ENCODE data around the gene PAPOLG.
"Not testable (repeated sequence)": the region's sequence is repeated elsewhere in the genome, so short reads cannot be mapped to it uniquely, and the experiment has no call there.

The PAPOLG gene

GRCh38 chr2:60821587-60822302 is 65.7 kb downstream of the PAPOLG start:
- in situ Hi-C loops (cut with MboI; ENCODE audit: low sequenced_read_pairs), result no loop called here

- in situ Hi-C loops (cut with MboI; ENCODE audit: low sequenced_read_pairs), result no loop called here
Measured at GRCh38 chr2:60822987-60823386, 66.9 kb downstream of the PAPOLG start.

- in situ Hi-C loops (cut with MboI; ENCODE audit: low sequenced_read_pairs), result no loop called here
Measured at GRCh38 chr2:60823694-60824305, 67.7 kb downstream of the PAPOLG start.

- in situ Hi-C loops (cut with MboI; ENCODE audit: low sequenced_read_pairs), result no loop called here
Measured at GRCh38 chr2:60825666-60826065, 69.6 kb downstream of the PAPOLG start.

- in situ Hi-C loops (cut with MboI; ENCODE audit: low sequenced_read_pairs), result no loop called here
Measured at GRCh38 chr2:60826111-60826510, 70.0 kb downstream of the PAPOLG start.

- in situ Hi-C loops (cut with MboI; ENCODE audit: low sequenced_read_pairs), result not testable (repeated sequence)
Measured at GRCh38 chr2:60826860-60827259, 70.8 kb downstream of the PAPOLG start.

GRCh38 chr2:60827369-60827768 is 71.3 kb downstream of the PAPOLG start:
- in situ Hi-C loops (cut with MboI; ENCODE audit: low sequenced_read_pairs), result no loop called here

GRCh38 chr2:60830991-60831390 is 74.9 kb downstream of the PAPOLG start:
- in situ Hi-C loops (cut with MboI; ENCODE audit: low sequenced_read_pairs), result no loop called here

GRCh38 chr2:60831921-60832320 is 75.9 kb downstream of the PAPOLG start:
- in situ Hi-C loops (cut with MboI; ENCODE audit: low sequenced_read_pairs), result no loop called here

GRCh38 chr2:60832621-60833020 is 76.6 kb downstream of the PAPOLG start:
- in situ Hi-C loops (cut with MboI; ENCODE audit: low sequenced_read_pairs), result no loop called here

- in situ Hi-C loops (cut with MboI; ENCODE audit: low sequenced_read_pairs), result no loop called here
Measured at GRCh38 chr2:60834270-60834717, 78.2 kb downstream of the PAPOLG start.

- in situ Hi-C loops (cut with MboI; ENCODE audit: low sequenced_read_pairs), result no loop called here
Measured at GRCh38 chr2:60836491-60836890, 80.4 kb downstream of the PAPOLG start.

- in situ Hi-C loops (cut with MboI; ENCODE audit: low sequenced_read_pairs), result no loop called here
Measured at GRCh38 chr2:60837123-60837522, 81.1 kb downstream of the PAPOLG start.

GRCh38 chr2:60838481-60838880 is 82.4 kb downstream of the PAPOLG start:
- in situ Hi-C loops (cut with MboI; ENCODE audit: low sequenced_read_pairs), result no loop called here

- in situ Hi-C loops (cut with MboI; ENCODE audit: low sequenced_read_pairs), result no loop called here
Measured at GRCh38 chr2:60839126-60839813, 83.2 kb downstream of the PAPOLG start.

GRCh38 chr2:60840880-60841279 is 84.8 kb downstream of the PAPOLG start:
- in situ Hi-C loops (cut with MboI; ENCODE audit: low sequenced_read_pairs), result no loop called here

GRCh38 chr2:60843006-60843405 is 86.9 kb downstream of the PAPOLG start:
- in situ Hi-C loops (cut with MboI; ENCODE audit: low sequenced_read_pairs), result no loop called here

- in situ Hi-C loops (cut with MboI; ENCODE audit: low sequenced_read_pairs), result no loop called here
Measured at GRCh38 chr2:60844105-60844504, 88.0 kb downstream of the PAPOLG start.

GRCh38 chr2:60847854-60848253 is 91.8 kb downstream of the PAPOLG start:
- in situ Hi-C loops (cut with MboI; ENCODE audit: low sequenced_read_pairs), result no loop called here
